ENCODE data around the gene RNF39. TPM values are rescaled to one million over a fixed set of nuclear protein-coding genes. Genes with fewer than 3 reads are reported as not detected.
"Not testable (repeated sequence)": the region's sequence is repeated elsewhere in the genome, so short reads cannot be mapped to it uniquely, and the experiment has no call there.

Gene RNF39
- total RNA-seq, 2 experiments from 2014 or later: not detected

- no peak overlapping the region for H3K27ac Mint-ChIP-seq
- peaks cover 2% of the 10 kb centered on the region for H3K4me1 Mint-ChIP-seq (ENCODE audit: low read depth)
- CTCF ChIA-PET: no interaction called here
- intact Hi-C loops (cut with micrococcal nuclease): no loop called here
- no peaks in the 10 kb centered on the region for H3K9me3 Mint-ChIP-seq
- no peak overlapping the region for H3K4me3 Mint-ChIP-seq
- no peaks in the 10 kb centered on the region for H3K36me3 Mint-ChIP-seq (ENCODE audit: low read depth)
- no peaks in the 10 kb centered on the region for H3K27me3 Mint-ChIP-seq (ENCODE audit: low read depth)
- DNase-seq: no peak
Measured at GRCh38 chr6:30044630-30045029, 30.9 kb downstream of the RNF39 start.

DNA sequence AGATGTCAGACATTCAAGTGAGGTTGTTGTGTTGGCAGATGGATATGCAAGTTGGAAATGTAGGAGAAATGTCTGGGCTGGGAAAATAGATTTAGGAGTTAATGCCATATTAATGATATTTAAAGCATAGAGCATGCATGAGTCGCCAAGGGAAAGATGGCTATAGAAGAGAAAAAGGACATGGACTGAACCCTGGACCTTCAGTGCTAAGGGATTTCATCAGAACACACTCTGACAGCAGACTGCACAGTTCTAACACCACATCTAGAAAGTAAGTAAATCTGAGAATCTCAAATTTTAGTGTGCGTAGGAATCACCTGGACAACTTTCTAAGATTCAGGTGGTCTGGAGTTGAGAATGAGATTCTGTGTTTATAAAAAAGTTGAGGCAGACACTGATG, 31.8 kb downstream of the RNF39 start:
- no peaks in the 10 kb centered on the region for H3K9me3 Mint-ChIP-seq
- H3K27ac Mint-ChIP-seq: no peak overlapping the region
- H3K27me3 Mint-ChIP-seq (ENCODE audit: low read depth): no peaks in the 10 kb centered on the region
- no peak overlapping the region for H3K4me3 Mint-ChIP-seq
- intact Hi-C loops (cut with micrococcal nuclease): no loop called here
- H3K4me1 Mint-ChIP-seq (ENCODE audit: low read depth): peaks cover 2% of the 10 kb centered on the region
- CTCF ChIA-PET: no interaction called here
- no peak for DNase-seq
- no peaks in the 10 kb centered on the region for H3K36me3 Mint-ChIP-seq (ENCODE audit: low read depth)

DNA sequence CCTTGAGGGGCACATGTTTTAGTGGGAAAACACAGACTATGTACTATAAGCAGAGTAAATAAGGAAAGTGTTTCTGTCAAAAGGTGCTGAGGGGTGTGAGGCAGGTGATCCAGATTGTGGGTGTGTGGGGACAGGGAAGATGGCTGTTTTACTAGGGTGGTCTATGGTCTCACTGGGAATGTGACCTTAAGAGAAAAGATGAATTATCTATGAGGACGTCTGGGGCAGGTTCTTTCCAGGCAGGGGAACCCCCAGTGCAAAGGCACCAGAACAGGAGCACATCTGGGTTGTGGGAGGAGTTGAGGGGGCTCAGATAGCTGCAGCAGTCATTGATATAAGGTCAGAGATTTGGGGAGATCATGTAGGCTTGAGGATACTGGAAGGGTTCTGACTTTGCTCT, 32.7 kb downstream of the RNF39 start:
- no peak for DNase-seq
- peaks cover 2% of the 10 kb centered on the region for H3K4me1 Mint-ChIP-seq (ENCODE audit: low read depth)
- no peak overlapping the region for H3K27ac Mint-ChIP-seq
- no peaks in the 10 kb centered on the region for H3K27me3 Mint-ChIP-seq (ENCODE audit: low read depth)
- H3K36me3 Mint-ChIP-seq (ENCODE audit: low read depth): no peaks in the 10 kb centered on the region
- H3K9me3 Mint-ChIP-seq: no peaks in the 10 kb centered on the region
- intact Hi-C loops (cut with micrococcal nuclease): no loop called here
- CTCF ChIA-PET: no interaction called here
- no peak overlapping the region for H3K4me3 Mint-ChIP-seq

DNA sequence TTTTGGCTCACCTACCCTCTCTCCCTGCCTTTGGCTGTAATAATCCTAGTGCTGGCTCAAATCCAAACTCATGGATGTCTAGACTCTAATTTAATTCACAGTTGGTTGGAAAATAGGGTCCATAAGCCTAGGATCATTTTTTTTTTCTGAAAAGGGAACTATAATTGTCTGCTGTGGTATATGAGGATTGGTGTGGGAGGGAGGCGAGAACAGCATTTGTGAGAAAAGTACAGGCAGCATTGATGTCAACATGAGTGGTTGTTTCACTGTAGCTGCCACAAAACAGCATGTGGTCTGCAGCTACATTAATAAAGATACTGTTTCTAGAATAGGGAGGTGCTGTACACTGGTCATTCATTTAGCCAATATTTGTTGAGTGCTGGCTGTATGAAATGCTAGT, 33.1 kb downstream of the RNF39 start:
- CTCF ChIA-PET: no interaction called here
- H3K36me3 Mint-ChIP-seq (ENCODE audit: low read depth): no peaks in the 10 kb centered on the region
- H3K27me3 Mint-ChIP-seq (ENCODE audit: low read depth): no peaks in the 10 kb centered on the region
- peaks cover 2% of the 10 kb centered on the region for H3K4me1 Mint-ChIP-seq (ENCODE audit: low read depth)
- H3K9me3 Mint-ChIP-seq: no peaks in the 10 kb centered on the region
- H3K27ac Mint-ChIP-seq: no peak overlapping the region
- DNase-seq: no peak
- H3K4me3 Mint-ChIP-seq: no peak overlapping the region
- intact Hi-C loops (cut with micrococcal nuclease): no loop called here

DNA sequence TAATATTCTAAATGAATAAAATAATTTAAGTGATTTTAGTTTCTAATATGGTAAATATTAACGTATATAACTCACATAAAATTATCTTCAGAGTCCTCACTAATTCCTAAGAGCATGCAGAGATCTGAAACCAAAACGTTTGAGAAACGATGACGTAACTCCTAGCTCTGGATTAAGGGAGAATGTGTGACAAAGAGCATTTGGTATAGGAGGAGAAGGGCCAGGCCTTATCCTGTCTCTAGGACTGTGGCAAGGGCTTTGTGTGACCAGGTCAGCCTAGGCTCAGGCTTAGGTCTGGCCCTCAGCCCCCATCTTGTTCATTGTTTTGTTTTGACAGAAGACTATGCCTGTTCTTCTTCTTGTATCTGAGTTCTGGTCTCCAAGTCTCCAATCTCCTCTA, 33.7 kb downstream of the RNF39 start:
- intact Hi-C loops (cut with micrococcal nuclease): no loop called here
- CTCF ChIA-PET: no interaction called here
- no peaks in the 10 kb centered on the region for H3K36me3 Mint-ChIP-seq (ENCODE audit: low read depth)
- H3K27ac Mint-ChIP-seq: no peak overlapping the region
- DNase-seq: no peak
- H3K27me3 Mint-ChIP-seq (ENCODE audit: low read depth): no peaks in the 10 kb centered on the region
- H3K4me3 Mint-ChIP-seq: no peak overlapping the region
- no peaks in the 10 kb centered on the region for H3K9me3 Mint-ChIP-seq
- no peaks in the 10 kb centered on the region for H3K4me1 Mint-ChIP-seq (ENCODE audit: low read depth)

DNA sequence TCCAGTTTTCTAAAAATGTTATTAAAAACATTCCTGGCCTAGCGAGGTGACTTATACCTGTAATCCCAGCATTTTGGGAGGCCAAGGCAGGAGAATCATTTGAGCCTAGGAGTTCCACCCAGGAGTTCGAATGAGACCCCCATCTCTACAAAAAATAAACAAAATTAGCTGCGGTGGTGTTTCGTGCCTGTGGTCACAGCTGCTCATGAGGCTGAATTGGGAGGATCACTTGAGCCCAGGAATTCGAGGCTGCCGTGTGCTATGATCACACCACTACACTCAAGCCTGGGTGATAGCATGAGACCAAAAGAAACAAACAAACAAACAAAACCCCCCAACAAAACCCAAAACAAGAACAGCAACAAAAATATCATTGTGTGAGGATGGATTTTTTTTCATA, 34.3 kb downstream of the RNF39 start:
- Mint-ChIP-seq H3K4me1 (ENCODE audit: low read depth) (no peaks in the 10 kb centered on the region), H3K36me3 (ENCODE audit: low read depth) (no peaks in the 10 kb centered on the region), H3K9me3 (no peaks in the 10 kb centered on the region), H3K4me3 (no peak overlapping the region), H3K27me3 (ENCODE audit: low read depth) (no peaks in the 10 kb centered on the region), H3K27ac (no peak overlapping the region)
- intact Hi-C loops (cut with micrococcal nuclease): no loop called here
- DNase-seq: no peak
- CTCF ChIA-PET: no interaction called here

DNA sequence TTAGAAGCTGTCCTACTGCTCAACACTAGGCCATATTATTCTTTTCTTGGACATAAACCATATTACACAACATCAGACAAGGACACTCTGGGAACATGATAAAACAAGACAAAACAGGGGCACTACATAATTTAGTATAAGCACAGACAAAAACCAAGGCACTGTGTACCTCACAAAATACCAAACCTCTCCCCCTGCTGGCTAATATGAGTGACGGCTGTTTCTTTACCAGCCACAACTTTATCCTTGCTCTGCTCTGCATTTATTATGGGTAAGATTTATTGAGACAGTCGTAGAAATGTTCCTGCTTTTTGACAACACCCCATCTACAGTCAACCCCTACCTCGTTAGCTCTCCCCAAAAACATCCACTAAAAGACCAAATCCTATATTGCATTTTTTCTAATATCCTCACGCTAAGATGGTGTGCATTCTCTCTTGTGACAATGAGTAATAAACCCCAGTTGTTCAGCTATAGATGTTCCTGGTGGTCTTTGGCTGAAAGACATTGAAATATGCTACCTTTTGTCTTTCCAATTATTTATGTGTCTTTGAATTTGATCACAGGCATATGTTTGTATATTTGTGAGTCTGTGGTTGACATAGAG, 38.3 kb downstream of the RNF39 start:
- intact Hi-C loops (cut with micrococcal nuclease): no loop called here
- Mint-ChIP-seq H3K9me3 (no peaks in the 10 kb centered on the region), H3K27me3 (ENCODE audit: low read depth) (no peaks in the 10 kb centered on the region), H3K4me3 (no peak overlapping the region), H3K36me3 (ENCODE audit: low read depth) (peaks cover 4% of the 10 kb centered on the region), H3K4me1 (ENCODE audit: low read depth) (no peaks in the 10 kb centered on the region), H3K27ac (no peak overlapping the region)
- CTCF ChIA-PET: interaction anchor here (1.1 to 1.6 kb wide), 2 partner anchors 37 to 94 kb away, joined by 3 to 5 read pairs; no protein-coding TSS in a partner anchor
- no peak for DNase-seq

DNA sequence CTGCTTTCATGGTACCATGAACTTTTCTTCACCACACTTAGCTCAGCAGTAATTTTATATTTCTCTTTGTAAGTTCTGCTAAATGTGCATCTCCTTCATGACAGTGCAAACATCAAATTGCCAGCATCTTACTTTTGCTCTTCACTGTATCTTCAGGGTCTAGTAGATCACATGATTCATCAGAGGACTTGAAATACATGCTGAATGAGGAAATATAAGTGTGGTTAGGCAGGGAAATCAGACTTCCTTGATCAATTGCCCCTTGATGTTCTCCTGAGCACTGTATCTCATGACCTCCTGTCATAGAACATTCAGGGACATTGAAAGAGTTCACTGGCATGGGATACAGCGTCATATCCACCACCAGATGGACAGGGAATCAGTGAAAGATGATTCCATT, 39.8 kb downstream of the RNF39 start:
- Mint-ChIP-seq H3K9me3 (no peaks in the 10 kb centered on the region), H3K36me3 (ENCODE audit: low read depth) (peaks cover 4% of the 10 kb centered on the region), H3K4me3 (no peak overlapping the region), H3K27ac (no peak overlapping the region), H3K27me3 (ENCODE audit: low read depth) (no peaks in the 10 kb centered on the region), H3K4me1 (ENCODE audit: low read depth) (no peaks in the 10 kb centered on the region)
- no peak for DNase-seq
- CTCF ChIA-PET: no interaction called here
- intact Hi-C loops (cut with micrococcal nuclease): no loop called here

DNA sequence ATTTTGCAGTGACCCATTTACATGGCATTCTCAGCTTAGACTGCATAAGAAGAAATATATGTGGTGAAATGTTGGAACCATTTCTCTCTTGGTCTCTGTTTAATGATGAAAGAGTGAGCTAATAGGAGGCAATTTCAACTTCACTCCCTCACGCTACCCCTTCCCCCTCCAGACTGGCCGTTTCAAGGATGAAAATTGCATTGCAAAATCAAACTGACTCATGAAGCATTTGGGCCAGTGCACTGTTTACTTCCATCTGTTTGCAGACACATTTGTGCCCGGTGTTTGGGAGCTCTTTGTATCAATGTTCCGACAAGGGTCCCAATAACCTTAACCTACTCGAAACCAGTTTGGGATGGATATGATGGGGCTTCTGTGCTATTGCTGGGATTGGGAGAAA, 42.1 kb downstream of the RNF39 start:
- H3K36me3 Mint-ChIP-seq (ENCODE audit: low read depth); H3K27ac Mint-ChIP-seq; H3K27me3 Mint-ChIP-seq (ENCODE audit: low read depth); H3K4me1 Mint-ChIP-seq (ENCODE audit: low read depth); intact Hi-C loops (cut with micrococcal nuclease); CTCF ChIA-PET; H3K4me3 Mint-ChIP-seq; H3K9me3 Mint-ChIP-seq; DNase-seq: not testable (repeated sequence)

GRCh38 chr6:30031381-30031780, 44.2 kb downstream of the RNF39 start:
- Mint-ChIP-seq H3K9me3 (no peaks in the 10 kb centered on the region), H3K27ac (no peak overlapping the region), H3K36me3 (ENCODE audit: low read depth) (peaks cover 6% of the 10 kb centered on the region), H3K4me3 (no peak overlapping the region), H3K4me1 (ENCODE audit: low read depth) (no peaks in the 10 kb centered on the region), H3K27me3 (ENCODE audit: low read depth) (no peaks in the 10 kb centered on the region)
- CTCF ChIA-PET: no interaction called here
- DNase-seq: no peak
- intact Hi-C loops (cut with micrococcal nuclease): no loop called here

- intact Hi-C loops (cut with micrococcal nuclease): no loop called here
- no peak for DNase-seq
- no peaks in the 10 kb centered on the region for H3K9me3 Mint-ChIP-seq
- H3K27me3 Mint-ChIP-seq (ENCODE audit: low read depth): no peaks in the 10 kb centered on the region
- H3K4me1 Mint-ChIP-seq (ENCODE audit: low read depth): no peaks in the 10 kb centered on the region
- no peak overlapping the region for H3K27ac Mint-ChIP-seq
- CTCF ChIA-PET: no interaction called here
- H3K36me3 Mint-ChIP-seq (ENCODE audit: low read depth): peaks cover 3% of the 10 kb centered on the region
- no peak overlapping the region for H3K4me3 Mint-ChIP-seq
Measured at GRCh38 chr6:30029588-30029987, 46.0 kb downstream of the RNF39 start.

- Mint-ChIP-seq H3K27ac (no peak overlapping the region), H3K4me3 (no peak overlapping the region), H3K9me3 (no peaks in the 10 kb centered on the region), H3K27me3 (ENCODE audit: low read depth) (no peaks in the 10 kb centered on the region), H3K4me1 (ENCODE audit: low read depth) (no peaks in the 10 kb centered on the region), H3K36me3 (ENCODE audit: low read depth) (peaks cover 2% of the 10 kb centered on the region)
- no peak for DNase-seq
- intact Hi-C loops (cut with micrococcal nuclease): no loop called here
- CTCF ChIA-PET: interaction anchor here (1.0 kb wide), 1 partner anchor 12 kb away, joined by 3 read pairs; no protein-coding TSS in a partner anchor
Measured at GRCh38 chr6:30025186-30025585, 50.4 kb downstream of the RNF39 start.

DNA sequence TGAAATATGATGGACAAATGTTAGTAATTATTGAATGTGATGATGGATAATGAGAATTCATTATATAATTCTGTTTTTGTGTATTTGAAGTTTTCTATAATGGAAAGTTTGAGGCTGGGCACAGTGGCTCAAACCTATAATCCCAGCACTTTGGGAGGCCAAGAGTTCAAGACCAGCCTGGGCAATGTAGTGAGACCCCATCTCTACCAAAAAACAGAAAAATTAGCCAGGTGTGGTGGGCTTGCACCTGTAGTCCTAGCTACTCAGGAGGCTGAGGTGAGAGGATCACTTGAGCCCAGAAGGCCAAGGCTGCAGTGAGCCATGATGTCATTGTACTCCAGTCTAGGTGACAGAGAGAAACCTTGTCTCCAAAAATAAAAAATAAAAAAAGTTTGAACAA, 52.9 kb downstream of the RNF39 start:
- H3K36me3 Mint-ChIP-seq (ENCODE audit: low read depth); H3K4me1 Mint-ChIP-seq (ENCODE audit: low read depth); H3K27me3 Mint-ChIP-seq (ENCODE audit: low read depth); intact Hi-C loops (cut with micrococcal nuclease); H3K27ac Mint-ChIP-seq; H3K9me3 Mint-ChIP-seq; DNase-seq; H3K4me3 Mint-ChIP-seq: not testable (repeated sequence)
- CTCF ChIA-PET: interaction anchor here (0.6 kb wide), 1 partner anchor 178 kb away, joined by 3 read pairs; no protein-coding TSS in a partner anchor

DNA sequence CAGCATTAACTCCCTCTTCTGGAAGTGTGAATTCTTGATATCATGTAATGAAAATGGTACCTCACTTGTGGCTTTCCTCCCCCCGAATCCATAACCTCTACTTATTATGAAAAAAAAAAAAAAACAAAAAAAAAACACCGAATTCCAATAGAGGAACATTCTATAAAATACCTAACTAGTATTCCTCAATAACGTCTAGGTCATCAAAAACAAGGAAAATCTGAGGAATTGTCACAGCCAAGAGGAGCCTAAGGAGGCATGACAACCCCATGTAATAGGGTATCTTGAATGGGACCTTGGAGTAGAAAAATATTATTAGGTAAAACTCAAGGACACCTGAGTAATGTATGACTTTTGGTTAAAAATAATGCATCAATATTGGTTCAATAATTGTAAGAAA, 53.4 kb downstream of the RNF39 start:
- Mint-ChIP-seq H3K4me1 (ENCODE audit: low read depth) (no peaks in the 10 kb centered on the region), H3K36me3 (ENCODE audit: low read depth) (peaks cover 2% of the 10 kb centered on the region), H3K9me3 (no peaks in the 10 kb centered on the region), H3K4me3 (no peak overlapping the region), H3K27me3 (ENCODE audit: low read depth) (no peaks in the 10 kb centered on the region), H3K27ac (no peak overlapping the region)
- DNase-seq: no peak
- intact Hi-C loops (cut with micrococcal nuclease): no loop called here
- CTCF ChIA-PET: no interaction called here
